ENCODE data around the gene SLC9A5. TPM values are rescaled to one million over a fixed set of nuclear protein-coding genes. Genes with fewer than 3 reads are reported as not detected.
A peak's percentile ranks its signal among the peaks of the same experiment; 100 is the strongest.

The SLC9A5 gene
- total and polyA plus RNA-seq, 9 donors, result 0.36 to 3.1 (median 1.2) TPM

DNA sequence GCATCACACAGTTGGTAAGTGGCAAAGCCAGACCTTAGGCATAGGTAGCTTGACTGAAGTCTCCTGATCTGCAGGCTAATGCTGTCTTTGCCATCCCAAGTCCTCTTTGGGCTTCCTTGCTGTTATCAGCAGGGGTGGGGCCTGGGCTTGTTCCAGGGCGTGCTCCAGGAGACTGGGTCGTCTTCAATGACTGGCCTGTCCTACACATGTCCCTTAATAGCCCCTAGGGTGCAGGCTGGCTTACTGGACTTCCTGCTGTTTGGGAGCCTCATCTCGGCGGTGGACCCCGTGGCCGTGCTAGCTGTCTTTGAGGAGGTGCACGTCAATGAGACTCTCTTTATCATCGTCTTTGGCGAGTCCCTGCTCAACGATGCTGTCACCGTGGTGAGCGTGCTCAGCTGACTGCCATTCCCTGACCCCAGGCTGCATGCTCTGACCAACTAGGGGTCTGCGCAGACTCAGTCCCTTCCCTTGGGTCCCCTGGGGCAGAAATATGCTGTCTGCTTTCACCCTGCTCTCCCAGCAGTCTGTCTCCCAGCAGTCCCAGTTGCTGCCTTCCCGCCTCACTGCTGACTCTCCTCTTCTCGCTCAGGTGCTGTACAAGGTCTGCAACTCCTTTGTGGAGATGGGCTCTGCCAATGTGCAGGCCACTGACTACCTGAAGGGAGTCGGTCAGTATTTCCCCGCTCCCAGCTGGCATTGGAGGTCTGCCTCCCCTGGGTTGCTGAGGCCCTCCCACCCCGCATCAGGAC, 6.2 kb downstream of the SLC9A5 start:
- H3K27me3 ChIP-seq, result no peaks in the 10 kb centered on the region
- no peak overlapping the region for H3K27ac ChIP-seq
- no peaks in the 10 kb centered on the region for H3K9me3 ChIP-seq
- no peak overlapping the region for H3K4me3 ChIP-seq
- no peaks in the 10 kb centered on the region for H3K36me3 ChIP-seq
- no peaks in the 10 kb centered on the region for H3K4me1 ChIP-seq (ENCODE audit: insufficient read depth)
- 88 to 93% (median 89%) methylated on average over 18 of the region's 18 CpGs for WGBS, 3 donors
- peak in 1 of 5 donors; percentile 12 for DNase-seq
- intact Hi-C loops (cut with DNase I), result loop anchor here in 1 of 4 donors (10.0 kb wide), 1 partner anchor 160 kb away; the partner anchor contains the start of gene ZDHHC1
- no peak for TF ChIP-seq EP300 (IDR thresholded peaks at IDR 0.05)
- TF ChIP-seq, protein P1, sequence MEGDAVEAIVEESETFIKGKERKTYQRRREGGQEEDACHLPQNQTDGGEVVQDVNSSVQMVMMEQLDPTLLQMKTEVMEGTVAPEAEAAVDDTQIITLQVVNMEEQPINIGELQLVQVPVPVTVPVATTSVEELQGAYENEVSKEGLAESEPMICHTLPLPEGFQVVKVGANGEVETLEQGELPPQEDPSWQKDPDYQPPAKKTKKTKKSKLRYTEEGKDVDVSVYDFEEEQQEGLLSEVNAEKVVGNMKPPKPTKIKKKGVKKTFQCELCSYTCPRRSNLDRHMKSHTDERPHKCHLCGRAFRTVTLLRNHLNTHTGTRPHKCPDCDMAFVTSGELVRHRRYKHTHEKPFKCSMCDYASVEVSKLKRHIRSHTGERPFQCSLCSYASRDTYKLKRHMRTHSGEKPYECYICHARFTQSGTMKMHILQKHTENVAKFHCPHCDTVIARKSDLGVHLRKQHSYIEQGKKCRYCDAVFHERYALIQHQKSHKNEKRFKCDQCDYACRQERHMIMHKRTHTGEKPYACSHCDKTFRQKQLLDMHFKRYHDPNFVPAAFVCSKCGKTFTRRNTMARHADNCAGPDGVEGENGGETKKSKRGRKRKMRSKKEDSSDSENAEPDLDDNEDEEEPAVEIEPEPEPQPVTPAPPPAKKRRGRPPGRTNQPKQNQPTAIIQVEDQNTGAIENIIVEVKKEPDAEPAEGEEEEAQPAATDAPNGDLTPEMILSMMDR (IDR thresholded peaks at IDR 0.05), result no peak

DNA sequence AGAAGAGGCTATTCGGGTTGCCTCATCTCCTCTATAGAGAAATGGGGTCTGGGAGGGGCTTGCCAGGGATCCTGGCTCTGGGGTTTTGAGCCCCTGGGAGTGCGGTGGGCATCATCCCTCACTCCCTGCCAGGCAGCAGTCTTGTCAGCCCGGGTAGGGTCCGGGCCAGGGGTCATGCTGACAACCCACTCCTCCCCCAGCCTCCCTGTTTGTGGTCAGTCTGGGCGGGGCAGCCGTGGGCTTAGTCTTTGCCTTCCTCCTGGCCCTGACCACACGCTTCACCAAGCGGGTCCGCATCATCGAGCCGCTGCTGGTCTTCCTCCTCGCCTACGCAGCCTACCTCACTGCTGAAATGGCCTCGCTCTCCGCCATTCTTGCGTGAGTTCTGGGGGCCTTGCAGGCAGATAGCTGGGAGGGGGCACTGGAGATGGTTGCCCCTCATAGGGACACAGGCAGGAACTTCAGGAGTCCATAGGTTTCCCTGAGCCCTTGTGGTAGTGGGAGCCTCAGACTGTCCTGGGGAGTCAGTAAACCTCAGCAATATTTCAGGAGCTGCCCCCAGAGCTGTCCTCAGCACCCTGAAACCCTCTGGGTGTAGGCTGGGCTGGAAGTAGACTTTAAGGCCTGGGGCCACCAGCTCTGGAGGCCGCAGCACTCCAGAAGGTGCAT, 6.9 kb downstream of the SLC9A5 start:
- Histone ChIP-seq H3K4me3 (no peak overlapping the region), H3K27me3 (no peaks in the 10 kb centered on the region), H3K27ac (no peak overlapping the region), H3K9me3 (no peaks in the 10 kb centered on the region), H3K4me1 (ENCODE audit: insufficient read depth) (no peaks in the 10 kb centered on the region), H3K36me3 (no peaks in the 10 kb centered on the region)
- DNase-seq, result peak in 1 of 5 donors; percentile 19
- intact Hi-C loops (cut with DNase I), result loop anchor here in 1 of 4 donors (10.0 kb wide), 1 partner anchor 159 kb away; the partner anchor contains the start of gene ZDHHC1
- WGBS, 3 donors, result 90 to 95% (median 91%) methylated on average over 15 to 17 of the region's 17 CpGs
- TF ChIP-seq, protein P1 (IDR thresholded peaks at IDR 0.05), result no peak
- TF ChIP-seq POLR2A (IDR thresholded peaks at IDR 0.05) (no peak), EP300 (IDR thresholded peaks at IDR 0.05) (no peak)

DNA sequence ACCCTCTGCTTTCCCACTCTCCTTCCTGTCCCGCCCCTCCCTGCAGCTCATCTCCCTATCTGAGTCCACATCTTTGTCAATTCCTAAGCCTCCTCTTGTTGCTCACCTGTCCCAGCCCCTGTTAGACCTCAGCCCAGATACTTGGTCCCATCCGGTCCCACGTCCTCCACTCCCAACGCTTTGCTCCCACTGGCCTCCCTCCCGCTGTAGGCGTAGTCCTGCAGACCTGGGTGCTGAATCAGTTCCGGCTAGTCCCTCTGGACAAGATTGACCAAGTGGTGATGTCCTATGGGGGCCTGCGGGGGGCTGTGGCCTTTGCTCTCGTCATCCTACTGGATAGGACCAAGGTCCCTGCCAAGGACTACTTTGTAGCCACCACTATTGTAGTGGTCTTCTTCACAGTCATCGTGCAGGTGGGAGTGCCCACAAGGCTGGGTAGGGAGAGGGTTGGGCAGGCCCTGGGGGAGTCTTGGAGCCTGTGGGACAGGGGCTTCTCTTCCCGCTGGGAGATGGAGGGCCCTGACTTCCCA, 8.0 kb downstream of the SLC9A5 start:
- Histone ChIP-seq H3K36me3 (no peaks in the 10 kb centered on the region), H3K9me3 (no peaks in the 10 kb centered on the region), H3K27ac (no peak overlapping the region), H3K4me3 (no peak overlapping the region), H3K4me1 (ENCODE audit: insufficient read depth) (no peaks in the 10 kb centered on the region), H3K27me3 (no peaks in the 10 kb centered on the region)
- intact Hi-C loops (cut with DNase I), result loop anchor here in 1 of 4 donors (10.0 kb wide), 1 partner anchor 158 kb away; the partner anchor contains the start of gene ZDHHC1
- WGBS, 3 donors, result 96 to 97% (median 97%) methylated on average over 11 of the region's 11 CpGs
- peak in 1 of 5 donors; percentile 6 for DNase-seq
- TF ChIP-seq EP300 (IDR thresholded peaks at IDR 0.05), result no peak
- TF ChIP-seq, protein P1 (IDR thresholded peaks at IDR 0.05), result no peak
- TF ChIP-seq POLR2A (IDR thresholded peaks at IDR 0.05), result no peak

- 69 to 76% (median 74%) methylated on average over 4 of the region's 4 CpGs for WGBS, 3 donors
These were observed 8.8 kb downstream of the SLC9A5 start for GRCh38 chr16:67257486-67258160.

More at GRCh38 chr16:67257486-67258160, 8.8 kb downstream of the SLC9A5 start:
- DNase-seq, result peak in 1 of 5 donors; percentile 14
- H3K27ac ChIP-seq, result no peak overlapping the region
- TF ChIP-seq EP300 (IDR thresholded peaks at IDR 0.05), result no peak
- TF ChIP-seq POLR2A (IDR thresholded peaks at IDR 0.05), result no peak
- TF ChIP-seq, protein P1 (IDR thresholded peaks at IDR 0.05), result no peak
- no peaks in the 10 kb centered on the region for H3K36me3 ChIP-seq
- H3K4me3 ChIP-seq, result no peak overlapping the region
- no peaks in the 10 kb centered on the region for H3K9me3 ChIP-seq
- no peaks in the 10 kb centered on the region for H3K27me3 ChIP-seq
- H3K4me1 ChIP-seq (ENCODE audit: insufficient read depth), result no peaks in the 10 kb centered on the region
- intact Hi-C loops (cut with DNase I), result loop anchor here in 1 of 4 donors (10.0 kb wide), 1 partner anchor 157 kb away; the partner anchor contains the start of gene ZDHHC1

Data from ovary (tissue), 9 donors.